Natural killer cell (primary cell): ENCODE measurements around the gene XAGE3. TPM values are rescaled to one million over a fixed set of nuclear protein-coding genes. Genes with fewer than 3 reads are reported as not detected.
"Not testable (repeated sequence)": the region's sequence is repeated elsewhere in the genome, so short reads cannot be mapped to it uniquely, and the experiment has no call there.

Experiments used
- ATAC-seq, 3 donors: fragments of 150-1000 bp in 2 of 3; fragments of 200-7000 bp in 1 of 3; cut with Tn5 transposase; 1 replicate in 1 of 3; 2 replicates in 2 of 3; pipeline ENCODE4 v1.10.0; 2021; ENCODE audit warnings: mild to moderate bottlenecking in 2 of 3, moderate library complexity in 2 of 3
- DNase-seq, 2 donors: peaks; one replicate each; pipeline versions ENCODE4 v3.0.0 to v3.0.0-alpha.2; 2013 to 2021; ENCODE audit warnings: mixed read lengths in 1 of 2
- H3K27ac ChIP-seq: one replicate; pipeline ENCODE4 v1.5.1; 2013; ENCODE audit warnings: mild to moderate bottlenecking, low read length
- H3K27me3 ChIP-seq: one replicate; pipeline ENCODE4 v1.6.1; 2013; ENCODE audit warnings: low read length; ENCODE audit not compliant: control insufficient read depth, insufficient read depth
- H3K36me3 ChIP-seq: one replicate; pipeline ENCODE4 v1.6.1; 2013; ENCODE audit warnings: low read length; ENCODE audit not compliant: control insufficient read depth, insufficient read depth
- H3K4me1 ChIP-seq: one replicate; pipeline ENCODE4 v1.6.1; 2013; ENCODE audit warnings: low read length; ENCODE audit not compliant: control insufficient read depth, insufficient read depth
- H3K4me3 ChIP-seq: one replicate; pipeline ENCODE4 v1.5.1; 2013; ENCODE audit warnings: low read length
- H3K9me3 ChIP-seq: one replicate; pipeline ENCODE4 v1.6.1; 2013; ENCODE audit warnings: low read length; ENCODE audit not compliant: control insufficient read depth, insufficient read depth
- H3K27ac Mint-ChIP-seq, 2 donors: one replicate each; pipeline ENCODE4 v1.8.0; 2022; ENCODE audit warnings: mild to moderate bottlenecking in 2 of 2, mixed read lengths in 2 of 2, moderate library complexity in 1 of 2
- H3K27me3 Mint-ChIP-seq, 2 donors: one replicate each; pipeline ENCODE4 v1.8.0; 2022; ENCODE audit warnings: low read depth in 2 of 2, mixed read lengths in 2 of 2
- H3K36me3 Mint-ChIP-seq: one replicate; pipeline ENCODE4 v1.8.0; 2022; ENCODE audit warnings: mixed read lengths
- H3K4me1 Mint-ChIP-seq, 2 donors: one replicate each; pipeline ENCODE4 v1.8.0; 2022; ENCODE audit warnings: mixed read lengths in 2 of 2
- H3K4me3 Mint-ChIP-seq: one replicate; pipeline ENCODE4 v1.8.0; 2022; ENCODE audit warnings: mild to moderate bottlenecking, moderate library complexity, mixed read lengths
- H3K9me3 Mint-ChIP-seq, 2 donors: one replicate each; pipeline ENCODE4 v1.8.0; 2022; ENCODE audit warnings: mixed read lengths in 2 of 2
- WGBS: methylation state at CpG from one replicate; pipeline ENCODE4 v1.1.7; 2013; ENCODE audit warnings: missing lambda C conversion rate; ENCODE audit not compliant: insufficient coverage; 5-methylcytosine and 5-hydroxymethylcytosine counted together
- intact Hi-C: fragments of 100-400 bp; cut with micrococcal nuclease; formaldehyde crosslinking; loops from one replicate; pipeline ENCODE4 v1.14.2; 2022
- total RNA-seq, 4 donors: library from RNA; stranded (reverse); fragments of 120-200 nt in 1 of 4; gene quantifications; one replicate each; pipeline versions ENCODE4 v1.2.3 to v1.2.4, GENCODE V29; 2013 to 2022
- TF ChIP-seq, protein P1 (sequence below): fragments of 200-600 bp; IDR thresholded peaks from one replicate; pipeline ENCODE4 v1.8.0; 2022; ENCODE audit warnings: antibody characterized with exemption

XAGE3 gene
- total RNA-seq, 3 donors from 2014 or later (not counting 1 experiment from before 2014, with no cell fraction given), result not detected

DNA sequence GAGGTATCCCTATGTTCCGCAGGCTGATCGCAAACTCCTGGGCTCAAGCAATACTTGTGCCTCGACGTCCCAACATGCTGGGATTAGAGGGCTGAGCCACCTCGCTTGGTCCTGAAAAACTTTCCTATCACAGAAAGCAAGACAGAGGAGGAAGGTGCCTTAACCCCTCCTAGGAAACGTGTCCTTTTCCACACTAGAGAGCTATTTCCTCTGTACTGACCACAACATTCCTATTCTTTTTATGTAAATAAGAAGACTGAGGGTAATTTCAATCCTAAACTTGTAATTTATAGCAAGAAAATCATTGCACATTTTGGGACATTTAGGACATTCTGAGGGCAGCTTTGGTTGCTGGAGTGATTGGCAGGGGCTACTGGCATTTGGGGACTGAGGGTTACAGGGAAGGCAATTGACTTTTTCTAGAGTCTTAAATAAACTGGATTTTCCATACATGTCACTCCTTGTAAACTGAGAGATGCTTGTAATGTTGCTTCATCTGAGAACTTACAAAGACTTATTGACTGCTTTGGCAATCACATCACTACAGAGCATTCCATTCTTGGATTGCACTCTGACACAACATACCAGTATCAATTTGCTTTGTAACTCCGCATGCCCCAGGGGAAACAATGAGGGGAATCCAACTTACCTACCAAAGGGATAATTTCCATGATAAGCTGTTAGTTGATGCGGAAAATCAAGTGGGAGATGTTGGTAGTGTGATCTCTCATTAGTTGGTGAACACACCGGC, 15.6 kb downstream of the XAGE3 start:
- no peaks in the 10 kb centered on the region for H3K4me1 ChIP-seq
- Mint-ChIP-seq H3K9me3 (no peaks in the 10 kb centered on the region), H3K27me3 (peaks cover 6 to 33% of the 10 kb centered on the region in 2 donors), H3K4me1 (no peaks in the 10 kb centered on the region), H3K36me3 (no peaks in the 10 kb centered on the region), H3K4me3 (no peak overlapping the region), H3K27ac (no peak overlapping the region)
- intact Hi-C loops, result no loop called here
- H3K27me3 ChIP-seq, result no peaks in the 10 kb centered on the region
- DNase-seq, result no peak
- H3K36me3 ChIP-seq, result no peaks in the 10 kb centered on the region
- 90% methylated on average over 6 of the region's 9 CpGs for WGBS
- H3K4me3 ChIP-seq, result no peak overlapping the region
- H3K9me3 ChIP-seq, result no peaks in the 10 kb centered on the region
- TF ChIP-seq, protein P1, sequence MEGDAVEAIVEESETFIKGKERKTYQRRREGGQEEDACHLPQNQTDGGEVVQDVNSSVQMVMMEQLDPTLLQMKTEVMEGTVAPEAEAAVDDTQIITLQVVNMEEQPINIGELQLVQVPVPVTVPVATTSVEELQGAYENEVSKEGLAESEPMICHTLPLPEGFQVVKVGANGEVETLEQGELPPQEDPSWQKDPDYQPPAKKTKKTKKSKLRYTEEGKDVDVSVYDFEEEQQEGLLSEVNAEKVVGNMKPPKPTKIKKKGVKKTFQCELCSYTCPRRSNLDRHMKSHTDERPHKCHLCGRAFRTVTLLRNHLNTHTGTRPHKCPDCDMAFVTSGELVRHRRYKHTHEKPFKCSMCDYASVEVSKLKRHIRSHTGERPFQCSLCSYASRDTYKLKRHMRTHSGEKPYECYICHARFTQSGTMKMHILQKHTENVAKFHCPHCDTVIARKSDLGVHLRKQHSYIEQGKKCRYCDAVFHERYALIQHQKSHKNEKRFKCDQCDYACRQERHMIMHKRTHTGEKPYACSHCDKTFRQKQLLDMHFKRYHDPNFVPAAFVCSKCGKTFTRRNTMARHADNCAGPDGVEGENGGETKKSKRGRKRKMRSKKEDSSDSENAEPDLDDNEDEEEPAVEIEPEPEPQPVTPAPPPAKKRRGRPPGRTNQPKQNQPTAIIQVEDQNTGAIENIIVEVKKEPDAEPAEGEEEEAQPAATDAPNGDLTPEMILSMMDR, result no peak
- ATAC-seq, result no peak
- H3K27ac ChIP-seq, result no peak overlapping the region

GRCh38 chrX:52843619-52844018, 24.3 kb downstream of the XAGE3 start:
- H3K27ac Mint-ChIP-seq, DNase-seq, ATAC-seq, H3K27ac ChIP-seq, H3K36me3 Mint-ChIP-seq, intact Hi-C loops, H3K4me3 Mint-ChIP-seq, H3K4me1 ChIP-seq, H3K9me3 ChIP-seq, H3K27me3 ChIP-seq, H3K9me3 Mint-ChIP-seq, H3K36me3 ChIP-seq, H3K4me1 Mint-ChIP-seq, H3K4me3 ChIP-seq: not testable (repeated sequence)
- WGBS, result 71% methylated on average over 1 of the region's 3 CpGs
- peaks cover 19 to 27% of the 10 kb centered on the region in 2 donors for H3K27me3 Mint-ChIP-seq

- no peaks in the 10 kb centered on the region for H3K36me3 Mint-ChIP-seq
- H3K27me3 ChIP-seq, result no peaks in the 10 kb centered on the region
- DNase-seq (no peak), ATAC-seq (no peak)
- no peaks in the 10 kb centered on the region for H3K4me1 Mint-ChIP-seq
- TF ChIP-seq, protein P1, result no peak
- H3K36me3 ChIP-seq, result no peaks in the 10 kb centered on the region
- H3K9me3 ChIP-seq, result no peaks in the 10 kb centered on the region
- intact Hi-C loops, result no loop called here
- no peak overlapping the region for H3K27ac ChIP-seq
- H3K4me1 ChIP-seq, result no peaks in the 10 kb centered on the region
- WGBS, result 88% methylated on average over 1 of the region's 2 CpGs
- no peaks in the 10 kb centered on the region for H3K9me3 Mint-ChIP-seq
- H3K4me3 Mint-ChIP-seq, result no peak overlapping the region
- no peak overlapping the region for H3K4me3 ChIP-seq
- peaks cover 2 to 11% of the 10 kb centered on the region in 2 donors for H3K27me3 Mint-ChIP-seq
- H3K27ac Mint-ChIP-seq, result no peak overlapping the region
These were observed 28.7 kb downstream of the XAGE3 start for GRCh38 chrX:52839137-52839536.

DNA sequence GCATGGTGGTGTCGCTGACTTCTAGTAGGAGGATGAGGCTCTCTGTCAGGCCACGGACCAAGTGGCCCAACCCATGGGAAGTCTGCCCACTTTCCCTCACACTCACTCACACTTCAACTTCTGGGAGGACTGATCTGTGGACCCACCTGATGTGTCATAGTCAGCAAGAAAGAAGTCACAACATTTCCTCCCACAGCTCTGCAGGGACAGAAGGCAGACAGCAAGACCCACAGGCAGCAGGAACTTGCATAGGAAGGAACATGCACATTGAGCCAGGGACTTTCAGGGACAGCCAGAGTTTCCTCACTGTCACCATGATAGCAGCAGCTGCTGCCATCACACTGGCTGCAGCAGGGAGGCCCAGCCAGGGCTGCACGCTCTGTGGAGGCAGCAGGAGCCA, 37.3 kb downstream of the XAGE3 start:
- H3K27ac ChIP-seq, result no peak overlapping the region
- no peak for ATAC-seq
- no peaks in the 10 kb centered on the region for H3K27me3 ChIP-seq
- TF ChIP-seq, protein P1, result no peak
- no peaks in the 10 kb centered on the region for H3K36me3 ChIP-seq
- Mint-ChIP-seq H3K27me3 (peaks cover 0 to 19% of the 10 kb centered on the region in 2 donors), H3K9me3 (no peaks in the 10 kb centered on the region), H3K4me1 (no peaks in the 10 kb centered on the region), H3K36me3 (no peaks in the 10 kb centered on the region), H3K27ac (no peak overlapping the region), H3K4me3 (no peak overlapping the region)
- no peak overlapping the region for H3K4me3 ChIP-seq
- intact Hi-C loops, result no loop called here
- no peaks in the 10 kb centered on the region for H3K9me3 ChIP-seq
- H3K4me1 ChIP-seq, result no peaks in the 10 kb centered on the region
- 68% methylated on average over 2 of the region's 3 CpGs for WGBS
- DNase-seq, result no peak
